ENCODE measurements around the gene SVOP.

The SVOP gene

GRCh38 chr12:108918206-108918605 is 102.7 kb downstream of the SVOP start:
- Histone ChIP-seq H3K4me2 (no peak overlapping the region), H4K20me1 (ENCODE audit: insufficient read depth) (no peaks in the 10 kb centered on the region), H3K79me2 (ENCODE audit: insufficient read depth, low read depth) (no peaks in the 10 kb centered on the region), H2AFZ (ENCODE audit: low read depth) (no peak overlapping the region), H3K4me3 (IDR thresholded peaks at IDR 0.05; ENCODE audit: insufficient read depth, low read depth, low read length) (no peak overlapping the region), H3K4me1 (ENCODE audit: low read depth, poor library complexity, severe bottlenecking) (no peaks in the 10 kb centered on the region), H3K9ac (no peak overlapping the region), H3K36me3 (ENCODE audit: insufficient read depth) (no peaks in the 10 kb centered on the region), H3K27me3 (ENCODE audit: insufficient read depth, low read depth) (no peaks in the 10 kb centered on the region), H3K27ac (no peak overlapping the region)
- TF ChIP-seq CTCF (conservative IDR thresholded peaks at IDR 0.05; ENCODE audit: low read depth, low read length) = no peak

DNA sequence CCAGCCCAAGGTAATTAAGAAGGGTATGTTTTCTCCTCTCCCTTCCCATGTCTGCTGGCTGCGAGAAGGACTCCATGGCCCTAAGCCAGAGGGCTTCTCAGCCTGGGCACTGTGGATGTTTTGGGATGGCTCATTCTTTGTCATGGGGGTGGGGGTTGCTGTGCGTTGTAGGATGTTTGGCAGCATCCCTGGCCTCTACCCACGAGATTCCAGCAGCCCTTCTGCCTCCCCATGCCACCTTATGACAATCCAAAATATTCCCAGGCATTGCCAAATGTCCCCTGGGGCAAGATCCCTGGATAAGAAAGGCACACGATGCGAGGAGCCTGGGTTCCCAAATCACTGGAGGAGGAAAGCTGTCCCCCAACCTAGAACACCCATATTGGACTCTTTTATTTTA is 104.5 kb downstream of the SVOP start:
- no peaks in the 10 kb centered on the region for H3K4me1 ChIP-seq (ENCODE audit: low read depth, poor library complexity, severe bottlenecking)
- no peaks in the 10 kb centered on the region for H3K27me3 ChIP-seq (ENCODE audit: insufficient read depth, low read depth)
- no peaks in the 10 kb centered on the region for H3K79me2 ChIP-seq (ENCODE audit: insufficient read depth, low read depth)
- H3K4me3 ChIP-seq (IDR thresholded peaks at IDR 0.05; ENCODE audit: insufficient read depth, low read depth, low read length) = no peak overlapping the region
- no peak overlapping the region for H3K9ac ChIP-seq
- TF ChIP-seq CTCF (conservative IDR thresholded peaks at IDR 0.05; ENCODE audit: low read depth, low read length) = no peak
- H3K4me2 ChIP-seq = no peak overlapping the region
- no peak overlapping the region for H3K27ac ChIP-seq
- H3K36me3 ChIP-seq (ENCODE audit: insufficient read depth) = no peaks in the 10 kb centered on the region
- H4K20me1 ChIP-seq (ENCODE audit: insufficient read depth) = no peaks in the 10 kb centered on the region
- no peak overlapping the region for H2AFZ ChIP-seq (ENCODE audit: low read depth)

- H3K4me2 ChIP-seq = no peak overlapping the region
- no peak overlapping the region for H3K27ac ChIP-seq
- H4K20me1 ChIP-seq (ENCODE audit: insufficient read depth) = no peaks in the 10 kb centered on the region
- no peaks in the 10 kb centered on the region for H3K4me1 ChIP-seq (ENCODE audit: low read depth, poor library complexity, severe bottlenecking)
- no peaks in the 10 kb centered on the region for H3K79me2 ChIP-seq (ENCODE audit: insufficient read depth, low read depth)
- H3K27me3 ChIP-seq (ENCODE audit: insufficient read depth, low read depth) = no peaks in the 10 kb centered on the region
- no peak overlapping the region for H2AFZ ChIP-seq (ENCODE audit: low read depth)
- no peaks in the 10 kb centered on the region for H3K36me3 ChIP-seq (ENCODE audit: insufficient read depth)
- TF ChIP-seq CTCF (conservative IDR thresholded peaks at IDR 0.05; ENCODE audit: low read depth, low read length) = no peak
- H3K4me3 ChIP-seq (IDR thresholded peaks at IDR 0.05; ENCODE audit: insufficient read depth, low read depth, low read length) = no peak overlapping the region
- no peak overlapping the region for H3K9ac ChIP-seq
These were observed 105.2 kb downstream of the SVOP start for GRCh38 chr12:108915632-108916133.

DNA sequence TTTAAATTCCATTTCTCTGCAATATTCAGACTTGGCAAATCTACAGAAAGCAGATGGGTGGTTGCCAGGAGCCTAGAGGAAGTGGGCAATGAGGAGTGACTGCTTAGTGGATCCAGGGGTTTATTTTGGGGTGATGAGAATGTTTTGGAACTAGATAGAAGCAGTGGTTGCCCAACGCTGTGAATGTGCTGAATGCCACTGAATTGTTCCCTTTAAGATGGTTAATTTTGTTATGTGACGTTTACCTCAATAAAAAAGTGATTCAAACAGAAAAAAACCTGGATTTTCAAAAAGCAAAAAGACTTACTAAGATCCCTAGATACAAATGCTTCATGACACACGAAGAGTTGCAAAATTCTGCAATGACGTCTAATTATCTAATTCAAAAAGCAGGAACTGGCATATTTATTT is 106.7 kb downstream of the SVOP start:
- Histone ChIP-seq H3K4me2 (no peak overlapping the region), H3K4me1 (ENCODE audit: low read depth, poor library complexity, severe bottlenecking) (no peaks in the 10 kb centered on the region), H3K79me2 (ENCODE audit: insufficient read depth, low read depth) (no peaks in the 10 kb centered on the region), H3K27ac (no peak overlapping the region), H3K27me3 (ENCODE audit: insufficient read depth, low read depth) (no peaks in the 10 kb centered on the region), H3K36me3 (ENCODE audit: insufficient read depth) (no peaks in the 10 kb centered on the region), H3K4me3 (IDR thresholded peaks at IDR 0.05; ENCODE audit: insufficient read depth, low read depth, low read length) (no peak overlapping the region), H2AFZ (ENCODE audit: low read depth) (no peak overlapping the region), H4K20me1 (ENCODE audit: insufficient read depth) (no peaks in the 10 kb centered on the region), H3K9ac (no peak overlapping the region)
- no peak for TF ChIP-seq CTCF (conservative IDR thresholded peaks at IDR 0.05; ENCODE audit: low read depth, low read length)
